Testis (tissue), 3 donors: ENCODE data around the gene DDI2. TPM values are rescaled to one million over a fixed set of nuclear protein-coding genes. Genes with fewer than 3 reads are reported as not detected.

Source experiments
- DNase-seq: peaks from one replicate; pipeline ENCODE4 v3.0.0-alpha.2; 2019
- H3K27ac ChIP-seq, 2 donors: fragments of 200-600 bp; sonication (generic); one replicate each; pipeline ENCODE4 v1.5.1; 2019
- H3K27me3 ChIP-seq: fragments of 200-600 bp; sonication (generic); one replicate; pipeline ENCODE4 v1.5.1; 2019
- H3K36me3 ChIP-seq: fragments of 200-600 bp; sonication (generic); one replicate; pipeline ENCODE4 v1.5.1; 2017; ENCODE audit warnings: low read depth; ENCODE audit errors: missing control alignments
- H3K4me1 ChIP-seq: fragments of 200-600 bp; sonication (generic); one replicate; pipeline ENCODE4 v1.5.1; 2019
- H3K4me3 ChIP-seq, 2 donors: fragments of 200-600 bp; sonication (generic); one replicate each; pipeline ENCODE4 v1.5.1; 2017 to 2019
- H3K9me3 ChIP-seq: fragments of 200-600 bp; sonication (generic); one replicate; pipeline ENCODE4 v1.5.1; 2017
- CTCF ChIP-seq, 3 experiments: fragments of 450-650 bp in 2 of 3; fragments of 200-600 bp in 1 of 3; sonication (generic) in 1 of 3; IDR thresholded peaks; one replicate each; pipeline ENCODE4 v1.5.1; 2016 to 2019; ENCODE audit warnings: antibody characterized with exemption in 3 of 3, mild to moderate bottlenecking in 2 of 3, moderate library complexity in 1 of 3
- POLR2A ChIP-seq: fragments of 450-650 bp; IDR thresholded peaks from one replicate; pipeline ENCODE4 v1.6.1; 2017; ENCODE audit warnings: antibody characterized with exemption, mild to moderate bottlenecking, moderate library complexity
- WGBS, 2 donors: methylation state at CpG; one replicate each; pipeline ENCODE4 v1.1.5; 2018; 5-methylcytosine and 5-hydroxymethylcytosine counted together
- intact Hi-C: fragments of 100-400 bp; cut with DNase I; formaldehyde crosslinking; loops from one replicate; pipeline ENCODE4 v1.15.1; 2023; ENCODE audit warnings: low total_unique reads
- polyA plus RNA-seq: library from polyadenylated mRNA; stranded (reverse); fragments of 350-450 nt; fragmentation: Illumina TruSeq; extraction: RNeasy Lipid Tissue Mini Kit (QIAGEN cat#74804); gene quantifications from one replicate; pipeline ENCODE4 v1.2.3, GENCODE V29; 2014; ENCODE audit warnings: low read depth, low replicate concordance; ENCODE audit not compliant: insufficient read depth
- total RNA-seq, 2 donors: library from RNA; depleted of rRNA; stranded (reverse); fragments of >200 nt; gene quantifications; one replicate each; pipeline ENCODE4 v1.2.3, GENCODE V29; 2016

Gene DDI2
- total and polyA plus RNA-seq, 3 donors from 2014 or later: 9.6 to 54.2 (median 45.2) TPM

- Histone ChIP-seq H3K4me3 (no peak overlapping the region), H3K27me3 (no peaks in the 10 kb centered on the region), H3K36me3 (no peaks in the 10 kb centered on the region), H3K9me3 (no peaks in the 10 kb centered on the region), H3K4me1 (peaks cover 2% of the 10 kb centered on the region), H3K27ac (no peak overlapping the region)
- 85 to 91% methylated on average over 10 to 16 of the region's 16 CpGs for WGBS, 2 donors
- no peak for DNase-seq
- intact Hi-C loops: no loop called here
- TF ChIP-seq POLR2A: no peak
- TF ChIP-seq CTCF (IDR thresholded peaks at IDR 0.05): no peak
These were observed 38.2 kb upstream of the DDI2 start for GRCh38 chr1:15578921-15579682.

GRCh38 chr1:15579683-15580047, 37.6 kb upstream of the DDI2 start:
- Histone ChIP-seq H3K27me3 (no peaks in the 10 kb centered on the region), H3K27ac (no peak overlapping the region), H3K4me3 (no peak overlapping the region), H3K9me3 (no peaks in the 10 kb centered on the region), H3K4me1 (peaks cover 2% of the 10 kb centered on the region), H3K36me3 (no peaks in the 10 kb centered on the region)
- DNase-seq: no peak
- intact Hi-C loops: no loop called here
- TF ChIP-seq CTCF (IDR thresholded peaks at IDR 0.05) (no peak), POLR2A (no peak)

DNA sequence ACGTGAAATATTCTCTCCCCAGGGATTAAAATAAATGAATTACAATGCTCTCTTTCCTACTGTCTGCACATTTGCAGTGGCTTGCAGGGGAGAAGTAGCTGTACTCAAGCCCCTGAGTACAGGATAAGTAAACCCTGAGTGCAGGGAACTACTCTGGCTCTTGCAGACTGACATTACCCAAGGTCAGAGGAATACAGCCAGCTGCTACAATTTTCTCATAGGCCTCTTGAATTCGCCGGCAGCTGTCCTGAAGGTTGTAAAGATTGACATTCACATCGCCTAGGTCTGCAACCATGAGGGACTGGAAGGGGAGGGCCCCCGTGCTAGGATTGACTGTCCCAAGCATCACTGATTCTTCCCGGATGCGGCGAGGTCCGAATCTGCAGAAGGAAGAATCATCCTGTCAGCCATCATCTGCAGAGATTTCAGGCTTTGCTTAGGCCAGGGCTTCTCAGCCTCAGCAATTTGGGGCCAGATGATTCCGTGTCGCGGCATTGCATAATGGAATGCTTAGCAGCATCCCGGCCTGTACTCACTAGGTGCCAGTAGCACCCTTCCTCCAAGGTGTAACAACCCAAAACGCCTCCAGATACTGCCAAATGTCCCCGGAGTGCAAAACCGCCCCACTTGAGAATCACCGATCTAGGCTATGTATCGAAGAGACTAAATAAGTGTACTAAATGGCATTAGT, 34.1 kb upstream of the DDI2 start:
- peaks cover 2% of the 10 kb centered on the region for H3K4me1 ChIP-seq
- H3K9me3 ChIP-seq: no peaks in the 10 kb centered on the region
- intact Hi-C loops: no loop called here
- no peak overlapping the region for H3K27ac ChIP-seq
- no peaks in the 10 kb centered on the region for H3K27me3 ChIP-seq
- no peak overlapping the region for H3K4me3 ChIP-seq
- DNase-seq: no peak
- H3K36me3 ChIP-seq: no peaks in the 10 kb centered on the region
- TF ChIP-seq POLR2A (no peak), CTCF (IDR thresholded peaks at IDR 0.05) (no peak)
- WGBS, 2 donors: 67 to 75% methylated on average over 14 to 18 of the region's 18 CpGs

GRCh38 chr1:15584489-15585363, 32.5 kb upstream of the DDI2 start, which contains the start of gene AGMAT:
Gene AGMAT (minus strand): TSS chr1:15585051. CDS start chr1:15584967, 84 bp downstream.
- H3K9me3 ChIP-seq: no peaks in the 10 kb centered on the region
- TF ChIP-seq POLR2A: no peak
- no peak for TF ChIP-seq CTCF (IDR thresholded peaks at IDR 0.05)
- no peak within 1 kb of the TSS for H3K27ac ChIP-seq
- peak; percentile 45 for DNase-seq
- no peaks in the 10 kb centered on the region for H3K36me3 ChIP-seq
- intact Hi-C loops: no loop called here
- H3K4me1 ChIP-seq: no peaks in the 10 kb centered on the region
- 1 to 10% methylated on average over 3 to 64 of the region's 68 CpGs for WGBS, 2 donors
- no peaks in the 10 kb centered on the region for H3K27me3 ChIP-seq
- peak within 1 kb of the TSS; percentile 39 to 40 for H3K4me3 ChIP-seq
